Activated T-cell treated with anti-CD3 and anti-CD28 coated beads for 4 hours (primary cell): ENCODE data around the gene EXOC3.
"Not testable (repeated sequence)": the region's sequence is repeated elsewhere in the genome, so short reads cannot be mapped to it uniquely, and the experiment has no call there.

Experiments used
- DNase-seq: peaks from one replicate; pipeline ENCODE4 v3.0.0-alpha.2; 2020

The EXOC3 gene

GRCh38 chr5:474840-475661 lies 32.1 kb downstream of the EXOC3 start:
- no peak for DNase-seq

GRCh38 chr5:475704-476101 lies 32.7 kb downstream of the EXOC3 start:
- no peak for DNase-seq

- no peak for DNase-seq
Observed at GRCh38 chr5:476102-476813, 33.3 kb downstream of the EXOC3 start.

DNA sequence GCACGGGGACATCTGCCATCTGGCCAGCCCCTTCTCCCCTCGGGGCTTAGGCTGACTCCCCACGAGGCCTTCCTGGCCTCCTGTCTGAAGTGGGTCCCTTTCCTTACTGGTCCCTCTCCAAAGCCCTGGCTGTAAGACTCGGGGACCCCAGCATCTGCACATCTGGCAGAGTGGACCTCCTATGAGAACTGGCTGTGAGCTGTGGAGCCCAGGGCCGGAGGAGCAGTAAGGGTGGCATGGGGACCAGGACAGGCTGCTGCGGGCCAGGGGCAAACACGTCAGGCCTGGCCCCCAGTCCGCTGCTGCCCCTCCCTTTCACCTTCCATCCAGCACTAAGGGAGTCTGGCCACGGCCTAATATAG lies 33.8 kb downstream of the EXOC3 start:
- no peak for DNase-seq

GRCh38 chr5:477247-477646 lies 34.3 kb downstream of the EXOC3 start:
- DNase-seq = no peak

DNA sequence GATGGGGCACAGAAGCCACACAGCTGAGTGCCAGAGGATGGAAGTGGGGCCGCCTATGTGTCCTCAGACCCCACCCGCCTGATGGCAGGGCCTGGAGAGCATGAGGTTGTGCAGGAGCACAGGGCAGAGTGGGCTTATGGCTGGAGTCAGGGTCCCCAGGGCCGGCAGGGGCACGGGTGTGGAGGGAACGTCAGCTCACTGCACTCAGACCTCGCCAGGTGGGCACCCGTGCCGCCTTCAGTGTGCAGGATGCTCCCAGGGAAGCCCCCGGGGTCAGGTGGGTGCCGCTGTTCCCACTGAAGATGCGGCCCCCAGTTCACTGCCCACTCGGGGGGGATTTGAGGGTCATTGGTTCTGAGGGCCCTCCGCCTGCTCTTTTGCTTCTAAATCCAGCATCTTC lies 34.9 kb downstream of the EXOC3 start:
- no peak for DNase-seq

- no peak for DNase-seq
Observed at GRCh38 chr5:478369-478981, 35.5 kb downstream of the EXOC3 start.

- no peak for DNase-seq
Observed at GRCh38 chr5:478982-479535, 36.1 kb downstream of the EXOC3 start.

GRCh38 chr5:479566-480319 lies 36.8 kb downstream of the EXOC3 start:
- DNase-seq = no peak

DNA sequence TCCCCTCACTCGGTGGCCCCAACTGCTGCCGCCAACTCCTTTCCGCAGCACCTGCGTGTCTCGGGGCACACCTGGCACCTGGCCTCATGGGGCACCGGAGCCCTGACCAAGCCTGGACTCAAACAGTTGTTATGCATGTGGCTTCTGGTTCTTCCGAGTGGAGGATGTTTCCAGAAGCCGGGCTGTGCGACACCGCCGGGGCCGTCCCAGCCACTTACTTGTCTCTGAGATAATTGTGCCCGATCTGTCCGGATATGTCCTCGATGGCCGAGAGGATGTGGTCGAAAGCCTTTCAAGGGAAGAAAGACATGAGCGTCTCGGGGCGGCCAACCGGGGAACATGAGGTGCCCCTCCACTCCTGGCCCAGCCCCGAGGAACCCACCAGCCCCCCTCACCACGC lies 38.4 kb downstream of the EXOC3 start:
- DNase-seq = no peak

DNA sequence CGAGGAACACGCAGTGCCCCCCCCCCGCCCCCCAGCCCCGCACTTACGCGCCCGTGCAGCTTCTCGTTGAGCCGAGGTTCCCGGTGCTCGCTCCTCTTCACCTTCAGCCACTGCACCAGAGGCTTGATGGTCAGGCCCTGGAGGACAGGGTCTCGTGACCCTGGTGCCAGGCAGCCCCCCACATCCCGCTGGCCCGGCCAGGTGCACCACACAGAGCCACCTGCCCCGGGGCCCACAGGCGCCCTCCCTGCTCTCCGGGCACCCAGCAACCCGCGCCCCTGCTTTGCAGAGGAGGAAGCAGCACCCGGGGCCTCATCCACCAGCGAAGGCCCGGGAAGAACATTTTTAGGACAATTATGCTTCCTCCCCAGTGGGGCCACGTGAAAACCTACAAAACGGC lies 39.0 kb downstream of the EXOC3 start:
- DNase-seq = no peak

DNA sequence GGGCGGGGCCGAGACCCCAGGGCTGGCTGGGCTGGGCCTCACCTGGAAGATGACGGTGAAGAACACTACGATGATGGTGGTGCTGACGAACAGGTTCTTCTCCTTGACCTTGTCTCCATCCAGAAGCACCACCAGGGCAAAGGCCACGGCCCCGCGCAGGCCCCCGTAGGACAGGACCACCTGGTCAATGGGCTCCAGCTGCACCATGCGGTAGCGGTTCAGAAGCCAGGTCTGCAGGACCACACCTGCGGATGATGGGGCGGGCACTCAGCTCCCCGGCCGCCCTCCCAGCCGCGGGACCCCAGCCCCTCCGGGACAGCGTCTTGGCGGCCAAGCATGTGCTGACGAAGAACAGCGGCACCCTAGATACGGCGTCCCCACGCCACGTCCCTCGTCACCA lies 39.5 kb downstream of the EXOC3 start:
- no peak for DNase-seq

DNA sequence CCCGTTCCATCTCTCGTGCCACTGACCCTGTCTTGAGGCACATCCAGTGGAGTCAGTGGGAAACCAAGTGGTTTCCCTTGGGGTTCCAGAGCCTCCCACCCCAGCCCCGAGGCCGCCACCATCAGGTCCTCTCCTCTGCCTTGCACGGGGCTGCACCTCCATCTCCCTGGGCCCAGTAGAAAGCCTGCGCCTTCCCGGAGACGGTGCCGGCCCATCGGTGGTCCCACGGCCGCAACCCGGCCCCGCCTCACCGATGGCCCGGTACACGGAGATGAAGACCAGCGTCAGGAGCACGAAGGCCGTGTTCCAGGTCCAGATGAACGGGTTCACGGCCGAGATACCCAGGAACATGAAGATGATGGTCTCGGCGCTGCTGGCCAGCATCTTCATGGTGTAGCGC lies 40.0 kb downstream of the EXOC3 start:
- DNase-seq = no peak

DNA sequence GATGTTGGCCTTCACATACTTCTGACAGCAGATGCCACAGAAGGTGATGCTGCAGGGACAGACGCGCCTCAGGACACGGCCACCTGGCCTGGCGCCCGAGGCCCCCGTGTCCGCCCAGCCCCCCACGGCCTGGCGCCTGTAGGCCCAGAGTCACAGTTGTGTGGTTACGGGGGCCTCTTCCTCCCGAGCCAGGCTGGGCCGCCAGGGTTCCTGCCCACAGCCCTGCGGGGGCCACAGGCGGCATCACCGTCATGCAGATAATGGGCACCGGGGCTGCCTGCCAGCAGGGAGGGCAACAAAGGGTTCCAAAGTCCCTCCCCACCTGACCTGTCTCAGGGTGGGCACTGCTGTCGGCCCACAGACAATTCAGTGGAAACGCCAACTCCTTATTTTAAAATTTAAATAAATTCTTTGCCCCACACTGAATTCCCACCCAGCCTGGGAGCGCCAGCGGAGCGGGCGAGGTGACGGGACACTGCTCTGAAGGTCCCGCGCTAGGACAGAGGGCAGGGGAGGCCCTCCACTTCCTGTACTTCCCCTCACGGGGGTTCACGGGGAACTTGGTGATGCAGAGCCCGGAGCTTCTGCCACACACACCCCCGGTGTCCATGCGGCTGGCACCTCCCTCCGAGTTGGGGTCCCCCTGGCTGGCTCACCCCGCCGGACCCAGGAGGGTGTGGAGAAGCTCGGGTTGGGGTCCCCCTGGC lies 40.6 kb downstream of the EXOC3 start:
- DNase-seq = no peak

- no peak for DNase-seq
Observed at GRCh38 chr5:484556-484955, 41.6 kb downstream of the EXOC3 start.

DNA sequence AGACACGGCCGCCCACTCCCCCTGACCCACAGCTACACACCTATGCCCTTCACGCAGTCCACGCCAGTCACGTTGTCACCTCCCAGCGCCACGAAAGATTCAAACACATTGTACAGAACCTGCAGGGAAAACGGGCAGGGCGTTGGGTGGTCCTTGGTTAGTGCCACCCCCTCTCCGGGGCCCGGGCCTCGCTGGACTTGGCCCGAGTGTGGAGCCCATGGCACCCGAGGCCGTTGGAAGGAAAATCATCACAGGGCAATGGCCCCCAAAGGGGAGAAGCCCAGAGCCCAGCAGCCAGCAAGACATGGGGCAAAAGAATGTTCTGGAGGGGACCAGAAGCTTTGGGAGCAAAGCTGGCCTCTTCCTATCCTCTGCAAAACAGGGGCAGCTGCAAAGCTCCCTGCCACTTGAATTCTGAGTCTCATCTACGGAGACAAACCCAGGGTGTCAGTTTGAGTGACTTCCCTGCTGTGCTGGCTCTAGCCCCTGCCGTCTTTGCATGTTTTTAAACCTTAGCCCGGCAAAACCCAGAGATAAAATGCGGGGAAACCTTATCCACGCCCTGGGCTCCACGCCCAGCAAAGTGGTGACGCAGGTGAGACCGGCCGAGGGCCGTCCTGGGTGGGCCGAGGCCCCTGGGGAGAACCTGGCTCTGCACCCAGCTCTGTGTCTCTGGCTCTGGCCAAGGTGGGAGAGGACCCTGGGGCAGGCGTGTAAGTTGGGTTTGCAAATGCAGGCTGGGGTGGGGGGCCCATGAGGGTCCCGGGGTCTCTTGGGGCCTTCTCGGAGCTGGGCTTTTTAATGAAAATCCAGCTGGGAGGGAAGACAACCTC lies 42.4 kb downstream of the EXOC3 start:
- no peak for DNase-seq

- no peak for DNase-seq
Observed at GRCh38 chr5:485946-486491, 43.0 kb downstream of the EXOC3 start.

DNA sequence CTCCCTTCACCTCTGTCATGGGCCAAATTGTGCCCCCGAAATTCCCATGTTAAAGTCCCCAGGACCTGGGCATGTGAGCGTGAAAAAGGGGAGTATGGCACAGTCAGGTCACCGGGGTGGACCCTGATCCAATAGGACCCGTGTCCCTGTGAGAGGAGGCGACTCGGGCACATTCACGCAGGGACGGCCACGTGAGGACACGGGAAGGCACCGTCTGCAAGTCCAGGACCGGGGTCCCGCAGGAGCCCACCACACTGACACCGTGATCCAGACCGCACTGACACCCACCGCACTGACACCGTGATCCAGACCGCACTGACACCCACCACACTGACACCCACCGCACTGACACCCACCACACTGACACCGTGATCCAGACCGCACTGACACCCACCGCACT lies 43.6 kb downstream of the EXOC3 start:
- DNase-seq = not testable (repeated sequence)

- DNase-seq = no peak
Observed at GRCh38 chr5:488241-488640, 45.3 kb downstream of the EXOC3 start.

DNA sequence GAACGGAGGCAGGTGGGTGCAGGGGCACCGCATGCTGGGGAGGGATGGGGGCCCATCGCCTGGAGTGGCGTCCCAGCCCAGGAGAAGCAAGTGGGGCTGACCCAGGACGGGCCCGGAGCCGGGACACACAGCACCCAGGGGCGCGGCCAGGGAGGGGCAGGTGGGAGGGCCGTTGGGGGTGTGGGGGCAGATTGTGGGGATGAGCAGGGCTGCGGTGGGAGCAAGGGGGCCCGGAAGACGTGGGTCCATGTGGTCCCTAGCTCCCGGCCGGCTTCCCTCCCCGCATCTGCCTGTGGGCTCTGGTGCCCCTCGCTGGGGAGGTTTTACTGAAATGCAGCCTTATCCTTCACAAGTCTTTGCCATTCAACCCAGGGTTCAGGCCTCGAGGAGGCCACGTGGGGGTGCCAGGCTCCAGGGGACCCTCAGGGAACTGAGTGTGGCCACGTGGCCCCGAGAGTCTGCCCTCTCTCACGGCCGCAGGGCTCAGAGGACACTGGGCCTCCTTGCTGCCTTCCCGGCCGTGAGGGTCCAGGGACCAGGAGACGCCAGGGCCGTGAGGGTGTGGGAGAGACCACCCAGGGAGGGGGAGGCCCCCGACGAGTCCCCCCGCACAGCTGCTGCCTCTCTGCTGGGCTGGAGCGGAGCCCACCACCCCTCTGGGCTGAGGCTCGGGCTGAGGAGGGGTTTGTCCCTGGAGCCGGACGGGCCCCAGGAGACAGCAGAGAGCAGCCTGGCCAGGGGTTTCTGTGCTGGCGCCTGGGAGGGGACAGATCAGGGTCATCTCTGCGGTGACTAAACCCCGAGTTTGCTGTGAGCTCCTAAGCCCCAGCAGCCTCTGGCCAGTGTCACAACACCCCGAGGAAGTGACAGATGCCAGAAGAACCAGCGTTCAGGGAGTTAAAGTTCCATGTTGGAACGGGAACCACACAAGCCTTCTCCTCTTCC lies 46.0 kb downstream of the EXOC3 start:
- DNase-seq = no peak
